HL-60 (cell line): ENCODE data around the gene ATP4A.
A peak's percentile ranks its signal among the peaks of the same experiment; 100 is the strongest.

Source experiments
- DNase-seq, 2 experiments: peaks; one replicate each; pipeline ENCODE4 v3.0.0-alpha.2; 2010 to 2020; ENCODE audit warnings: low read depth in 1 of 2, low spot score in 1 of 2
- H3K27ac ChIP-seq: fragments of 250-450 bp; sonication (Bioruptor Pico); replicated peaks from 2 replicates; pipeline ENCODE4 v1.5.1; 2020; ENCODE audit warnings: mild to moderate bottlenecking, moderate library complexity
- H3K27me3 ChIP-seq: fragments of 250-450 bp; sonication (Bioruptor Pico); 2 replicates; pipeline ENCODE4 v1.5.1; 2021; ENCODE audit warnings: mild to moderate bottlenecking, moderate library complexity; ENCODE audit not compliant: insufficient read depth, poor library complexity, severe bottlenecking
- H3K4me3 ChIP-seq: replicated peaks from 2 replicates; pipeline ENCODE4 v1.5.1; 2011; ENCODE audit warnings: mild to moderate bottlenecking, control low read depth, low read length; ENCODE audit not compliant: insufficient read depth
- GABPA ChIP-seq: IDR thresholded peaks from 2 replicates; pipeline ENCODE4 v1.6.1; 2012; ENCODE audit warnings: low read depth
- POLR2AphosphoS5 ChIP-seq: IDR thresholded peaks from 2 replicates; pipeline ENCODE4 v1.6.1; 2012; ENCODE audit warnings: low read depth
- SPI1 ChIP-seq: IDR thresholded peaks from 2 replicates; pipeline ENCODE4 v1.6.1; 2012; ENCODE audit warnings: low read depth, mild to moderate bottlenecking, borderline replicate concordance
- TF ChIP-seq, protein P1 (sequence below): IDR thresholded peaks from 2 replicates; pipeline ENCODE4 v1.6.1; 2012; ENCODE audit warnings: low read depth; ENCODE audit not compliant: insufficient replicate concordance
- TF ChIP-seq, protein P2 (sequence below): IDR thresholded peaks from one replicate; pipeline ENCODE4 v1.5.1; 2011; ENCODE audit warnings: low read length, control low read depth, inconsistent platforms; ENCODE audit not compliant: insufficient read depth

The ATP4A gene

DNA sequence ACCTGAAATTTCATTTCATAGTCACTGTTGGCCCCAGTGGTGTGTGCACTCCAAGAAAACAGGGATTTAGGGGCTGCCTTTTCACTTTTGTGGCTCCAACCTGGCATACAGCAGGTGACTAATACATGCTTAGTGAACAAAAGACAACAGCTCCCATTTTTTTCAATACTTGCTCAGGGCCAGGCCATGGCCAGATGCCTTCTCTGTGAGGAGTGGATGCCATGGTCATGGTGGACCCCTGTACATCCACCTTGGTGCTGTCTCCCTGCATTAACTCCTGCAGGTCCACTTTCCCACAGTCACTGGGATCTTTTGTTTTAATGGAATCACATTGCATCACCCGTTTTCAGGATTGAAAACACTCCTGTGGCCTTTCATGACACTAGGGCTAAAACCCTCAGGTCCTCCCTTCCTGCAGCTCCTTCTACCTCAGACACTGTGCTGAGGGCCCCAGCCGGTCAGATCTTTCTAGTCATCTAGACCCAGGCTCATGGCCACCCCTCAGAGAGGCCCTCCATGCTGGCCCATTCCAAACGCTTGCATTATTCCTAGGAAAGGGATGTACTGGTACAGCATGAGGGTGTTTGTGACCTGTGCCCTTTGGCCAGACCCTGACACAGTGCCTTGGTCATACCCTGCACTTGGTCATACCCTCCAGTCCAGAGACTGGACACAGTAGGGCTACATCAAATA lies 19.2 kb downstream of the ATP4A start:
- peak overlapping the region; percentile 94 for H3K4me3 ChIP-seq
- no peak for DNase-seq
- H3K27ac ChIP-seq: no peak overlapping the region; the same call in 1 of the 2 replicates
- TF ChIP-seq POLR2AphosphoS5 (no peak), GABPA (no peak)
- H3K27me3 ChIP-seq: no peaks in the 10 kb centered on the region

DNA sequence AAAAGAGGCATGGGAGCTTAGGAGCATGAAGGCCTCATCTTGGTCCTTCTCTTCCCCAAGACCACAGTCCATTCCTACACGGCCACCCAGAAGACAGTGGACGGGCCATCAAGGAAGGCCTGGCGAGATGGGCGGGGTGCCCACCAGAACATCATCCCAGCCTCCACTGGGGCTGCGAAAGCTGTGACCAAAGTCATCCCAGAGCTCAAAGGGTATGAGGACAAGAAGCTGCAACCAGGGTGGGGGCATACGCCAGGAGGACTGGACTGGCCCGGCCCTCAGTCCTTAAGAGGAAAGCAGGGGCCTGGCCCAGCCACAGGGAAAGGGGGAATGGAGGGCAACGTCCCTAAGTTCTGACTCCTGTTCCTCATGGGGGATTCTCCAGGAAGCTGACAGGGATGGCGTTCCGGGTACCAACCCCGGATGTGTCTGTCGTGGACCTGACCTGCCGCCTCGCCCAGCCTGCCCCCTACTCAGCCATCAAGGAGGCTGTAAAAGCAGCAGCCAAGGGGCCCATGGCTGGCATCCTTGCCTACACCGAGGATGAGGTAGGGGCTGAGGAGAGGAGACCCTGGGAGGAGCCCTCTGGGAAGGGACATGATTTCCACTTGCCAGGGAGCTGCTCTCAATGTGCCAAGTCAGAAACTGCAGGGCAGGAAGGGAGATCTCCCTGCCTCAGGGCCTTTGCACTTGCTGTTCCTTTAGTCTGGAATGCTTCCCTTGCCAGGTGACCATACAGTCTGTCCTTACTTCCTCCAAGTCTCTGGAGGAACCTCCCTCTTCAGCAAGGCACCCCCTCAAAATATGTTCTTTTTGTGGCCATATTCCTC lies 20.0 kb downstream of the ATP4A start:
- Histone ChIP-seq H3K27me3 (no peaks in the 10 kb centered on the region), H3K4me3 (no peak overlapping the region), H3K27ac (no peak overlapping the region)
- DNase-seq: no peak
- TF ChIP-seq GABPA (no peak), POLR2AphosphoS5 (no peak), SPI1 (no peak)
- TF ChIP-seq, protein P1, sequence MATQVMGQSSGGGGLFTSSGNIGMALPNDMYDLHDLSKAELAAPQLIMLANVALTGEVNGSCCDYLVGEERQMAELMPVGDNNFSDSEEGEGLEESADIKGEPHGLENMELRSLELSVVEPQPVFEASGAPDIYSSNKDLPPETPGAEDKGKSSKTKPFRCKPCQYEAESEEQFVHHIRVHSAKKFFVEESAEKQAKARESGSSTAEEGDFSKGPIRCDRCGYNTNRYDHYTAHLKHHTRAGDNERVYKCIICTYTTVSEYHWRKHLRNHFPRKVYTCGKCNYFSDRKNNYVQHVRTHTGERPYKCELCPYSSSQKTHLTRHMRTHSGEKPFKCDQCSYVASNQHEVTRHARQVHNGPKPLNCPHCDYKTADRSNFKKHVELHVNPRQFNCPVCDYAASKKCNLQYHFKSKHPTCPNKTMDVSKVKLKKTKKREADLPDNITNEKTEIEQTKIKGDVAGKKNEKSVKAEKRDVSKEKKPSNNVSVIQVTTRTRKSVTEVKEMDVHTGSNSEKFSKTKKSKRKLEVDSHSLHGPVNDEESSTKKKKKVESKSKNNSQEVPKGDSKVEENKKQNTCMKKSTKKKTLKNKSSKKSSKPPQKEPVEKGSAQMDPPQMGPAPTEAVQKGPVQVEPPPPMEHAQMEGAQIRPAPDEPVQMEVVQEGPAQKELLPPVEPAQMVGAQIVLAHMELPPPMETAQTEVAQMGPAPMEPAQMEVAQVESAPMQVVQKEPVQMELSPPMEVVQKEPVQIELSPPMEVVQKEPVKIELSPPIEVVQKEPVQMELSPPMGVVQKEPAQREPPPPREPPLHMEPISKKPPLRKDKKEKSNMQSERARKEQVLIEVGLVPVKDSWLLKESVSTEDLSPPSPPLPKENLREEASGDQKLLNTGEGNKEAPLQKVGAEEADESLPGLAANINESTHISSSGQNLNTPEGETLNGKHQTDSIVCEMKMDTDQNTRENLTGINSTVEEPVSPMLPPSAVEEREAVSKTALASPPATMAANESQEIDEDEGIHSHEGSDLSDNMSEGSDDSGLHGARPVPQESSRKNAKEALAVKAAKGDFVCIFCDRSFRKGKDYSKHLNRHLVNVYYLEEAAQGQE: no peak
- TF ChIP-seq, protein P2, sequence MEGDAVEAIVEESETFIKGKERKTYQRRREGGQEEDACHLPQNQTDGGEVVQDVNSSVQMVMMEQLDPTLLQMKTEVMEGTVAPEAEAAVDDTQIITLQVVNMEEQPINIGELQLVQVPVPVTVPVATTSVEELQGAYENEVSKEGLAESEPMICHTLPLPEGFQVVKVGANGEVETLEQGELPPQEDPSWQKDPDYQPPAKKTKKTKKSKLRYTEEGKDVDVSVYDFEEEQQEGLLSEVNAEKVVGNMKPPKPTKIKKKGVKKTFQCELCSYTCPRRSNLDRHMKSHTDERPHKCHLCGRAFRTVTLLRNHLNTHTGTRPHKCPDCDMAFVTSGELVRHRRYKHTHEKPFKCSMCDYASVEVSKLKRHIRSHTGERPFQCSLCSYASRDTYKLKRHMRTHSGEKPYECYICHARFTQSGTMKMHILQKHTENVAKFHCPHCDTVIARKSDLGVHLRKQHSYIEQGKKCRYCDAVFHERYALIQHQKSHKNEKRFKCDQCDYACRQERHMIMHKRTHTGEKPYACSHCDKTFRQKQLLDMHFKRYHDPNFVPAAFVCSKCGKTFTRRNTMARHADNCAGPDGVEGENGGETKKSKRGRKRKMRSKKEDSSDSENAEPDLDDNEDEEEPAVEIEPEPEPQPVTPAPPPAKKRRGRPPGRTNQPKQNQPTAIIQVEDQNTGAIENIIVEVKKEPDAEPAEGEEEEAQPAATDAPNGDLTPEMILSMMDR: no peak

DNA sequence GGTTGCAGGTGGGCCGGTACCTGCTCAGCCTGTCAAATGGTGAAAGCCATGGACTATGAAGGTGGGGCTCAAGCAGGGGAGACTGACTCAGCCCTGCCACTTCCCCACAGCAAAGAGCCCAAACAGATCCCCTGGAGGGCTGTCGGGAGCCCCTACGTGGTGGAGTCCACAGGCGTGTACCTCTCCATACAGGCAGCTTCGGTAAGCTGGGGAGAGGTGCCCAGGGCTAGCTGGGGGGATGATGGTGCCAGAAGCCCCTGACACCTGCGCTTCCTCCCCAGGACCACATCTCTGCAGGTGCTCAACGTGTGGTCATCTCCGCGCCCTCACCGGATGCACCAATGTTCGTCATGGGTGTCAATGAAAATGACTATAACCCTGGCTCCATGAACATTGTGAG lies 21.2 kb downstream of the ATP4A start:
- TF ChIP-seq, protein P2: no peak
- TF ChIP-seq GABPA (no peak), POLR2AphosphoS5 (no peak), SPI1 (no peak)
- TF ChIP-seq, protein P1: no peak
- H3K27ac ChIP-seq: no peak overlapping the region

DNA sequence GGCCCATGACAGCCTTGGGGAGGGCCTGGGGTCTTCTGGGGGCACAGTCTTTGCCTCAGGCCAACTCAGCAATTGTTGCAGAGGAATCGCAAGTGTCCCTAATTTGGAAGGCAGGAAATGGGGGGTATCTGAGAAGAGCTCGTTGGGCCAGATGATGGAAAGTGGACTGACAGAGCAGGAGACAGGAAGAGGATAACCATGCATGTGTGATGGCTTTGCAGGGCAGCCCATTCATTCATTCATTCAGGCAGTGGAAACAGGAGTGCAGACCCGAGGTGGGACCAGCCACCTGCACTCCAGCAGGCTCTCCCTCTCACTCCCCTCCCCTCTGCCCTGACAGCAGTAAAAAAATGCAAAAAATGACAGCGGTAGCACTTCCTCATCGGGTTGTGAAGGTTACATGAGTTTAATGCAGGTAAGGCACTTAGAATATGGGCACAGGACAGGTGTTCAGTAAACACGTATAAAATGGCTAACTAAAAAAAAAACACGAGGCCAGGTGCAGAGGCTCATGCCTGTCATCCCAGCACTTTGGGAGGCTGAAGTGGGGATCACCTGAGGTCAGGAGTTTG lies 23.0 kb downstream of the ATP4A start:
- DNase-seq: no peak
- Histone ChIP-seq H3K4me3 (no peak overlapping the region), H3K27me3 (no peaks in the 10 kb centered on the region), H3K27ac (no peak overlapping the region)
- TF ChIP-seq SPI1: no peak
- TF ChIP-seq, protein P1: no peak
- no peak for TF ChIP-seq POLR2AphosphoS5
- TF ChIP-seq, protein P2: no peak
- no peak for TF ChIP-seq GABPA

More for the DNA sequence above, 21.2 kb downstream of the ATP4A start:
- Histone ChIP-seq H3K4me3 (no peak overlapping the region), H3K27me3 (no peaks in the 10 kb centered on the region)
- no peak for DNase-seq
